Uterus (tissue), 4 donors: ENCODE measurements around the gene ACBD6. TPM values are rescaled to one million over a fixed set of nuclear protein-coding genes. Genes with fewer than 3 reads are reported as not detected.
A peak's percentile ranks its signal among the peaks of the same experiment; 100 is the strongest.

Experiments used
- DNase-seq, 2 donors: peaks; one replicate each; pipeline ENCODE4 v3.0.0-alpha.2; 2019 to 2020
- H3K27ac ChIP-seq, 2 donors: fragments of 200-600 bp; sonication (generic); 1 replicate in 1 of 2; 2 replicates in 1 of 2; pipeline ENCODE4 v1.5.1; 2016 to 2018
- H3K27me3 ChIP-seq, 2 donors: fragments of 200-600 bp; sonication (generic); one replicate each; pipeline ENCODE4 v1.5.1; 2018 to 2019; ENCODE audit warnings: control low read depth in 1 of 2
- H3K36me3 ChIP-seq, 2 donors: fragments of 200-600 bp; sonication (generic); one replicate each; pipeline ENCODE4 v1.5.1; 2019; ENCODE audit warnings: control low read depth in 1 of 2
- H3K4me1 ChIP-seq, 2 donors: fragments of 200-600 bp; sonication (generic); one replicate each; pipeline ENCODE4 v1.5.1; 2018 to 2019; ENCODE audit warnings: control low read depth in 1 of 2
- H3K4me3 ChIP-seq, 2 donors: fragments of 200-600 bp; sonication (generic); 1 replicate in 1 of 2; 2 replicates in 1 of 2; pipeline ENCODE4 v1.5.1; 2018 to 2019; ENCODE audit warnings: mild to moderate bottlenecking in 1 of 2
- H3K9me3 ChIP-seq, 2 donors: fragments of 200-600 bp; sonication (generic); one replicate each; pipeline ENCODE4 v1.5.1; 2019; ENCODE audit warnings: control low read depth in 1 of 2
- POLR2A ChIP-seq, 2 donors: fragments of 450-650 bp; IDR thresholded peaks; one replicate each; pipeline ENCODE4 v1.6.1; 2016; ENCODE audit warnings: antibody characterized with exemption in 2 of 2, mild to moderate bottlenecking in 1 of 2, moderate library complexity in 1 of 2
- intact Hi-C: fragments of 100-400 bp; cut with DNase I; formaldehyde crosslinking; loops from one replicate; pipeline ENCODE4 v1.15.1; 2023; ENCODE audit warnings: low total_unique reads
- total RNA-seq, 4 donors: library from RNA; depleted of rRNA in 3 of 4; stranded (reverse); fragments of >200 nt in 3 of 4; gene quantifications; one replicate each; pipeline versions ENCODE4 v1.1.0 to v1.2.4, GENCODE V29; 2014 to 2023
- TF ChIP-seq, protein P1 (sequence below), 4 experiments: fragments of 200-600 bp in 2 of 4; fragments of 450-650 bp in 2 of 4; sonication (generic) in 2 of 4; IDR thresholded peaks; one replicate each; pipeline ENCODE4 v1.5.1; 2016 to 2019; ENCODE audit warnings: antibody characterized with exemption in 4 of 4, mild to moderate bottlenecking in 2 of 4, moderate library complexity in 1 of 4
- donor health status: DM: yes; HTN: yes; CAD: no.

ACBD6 gene
- total RNA-seq, 4 donors from 2014 or later = 22.1 to 54.7 (median 39.6) TPM

DNA sequence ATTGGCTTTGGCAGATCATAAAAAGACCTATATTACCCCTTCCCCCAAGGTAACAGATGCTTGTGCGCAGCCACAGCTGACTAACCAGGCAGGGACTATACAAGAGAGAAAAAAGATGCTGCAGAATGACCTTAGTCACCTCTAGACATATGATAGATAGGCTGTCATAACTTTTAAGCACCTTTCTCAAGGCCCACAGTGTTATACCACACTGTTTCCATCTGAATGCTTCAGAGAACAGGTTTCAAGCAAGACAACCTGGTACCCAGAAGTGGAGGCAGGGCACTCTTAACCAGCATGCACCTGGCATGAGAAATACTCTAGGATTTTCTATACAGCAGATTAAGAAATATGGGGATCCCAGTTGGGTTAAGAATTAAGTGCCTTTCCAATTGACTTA lies 43.6 kb upstream of the ACBD6 start:
- no peak for DNase-seq
- H3K36me3 ChIP-seq = no peaks in the 10 kb centered on the region
- no peaks in the 10 kb centered on the region for H3K9me3 ChIP-seq
- no peak overlapping the region for H3K4me3 ChIP-seq
- H3K27me3 ChIP-seq = no peaks in the 10 kb centered on the region
- intact Hi-C loops = no loop called here
- no peak overlapping the region for H3K27ac ChIP-seq
- H3K4me1 ChIP-seq = peaks cover 0 to 4% of the 10 kb centered on the region in 2 donors
- no peak for TF ChIP-seq POLR2A (IDR thresholded peaks at IDR 0.05)
- TF ChIP-seq, protein P1, sequence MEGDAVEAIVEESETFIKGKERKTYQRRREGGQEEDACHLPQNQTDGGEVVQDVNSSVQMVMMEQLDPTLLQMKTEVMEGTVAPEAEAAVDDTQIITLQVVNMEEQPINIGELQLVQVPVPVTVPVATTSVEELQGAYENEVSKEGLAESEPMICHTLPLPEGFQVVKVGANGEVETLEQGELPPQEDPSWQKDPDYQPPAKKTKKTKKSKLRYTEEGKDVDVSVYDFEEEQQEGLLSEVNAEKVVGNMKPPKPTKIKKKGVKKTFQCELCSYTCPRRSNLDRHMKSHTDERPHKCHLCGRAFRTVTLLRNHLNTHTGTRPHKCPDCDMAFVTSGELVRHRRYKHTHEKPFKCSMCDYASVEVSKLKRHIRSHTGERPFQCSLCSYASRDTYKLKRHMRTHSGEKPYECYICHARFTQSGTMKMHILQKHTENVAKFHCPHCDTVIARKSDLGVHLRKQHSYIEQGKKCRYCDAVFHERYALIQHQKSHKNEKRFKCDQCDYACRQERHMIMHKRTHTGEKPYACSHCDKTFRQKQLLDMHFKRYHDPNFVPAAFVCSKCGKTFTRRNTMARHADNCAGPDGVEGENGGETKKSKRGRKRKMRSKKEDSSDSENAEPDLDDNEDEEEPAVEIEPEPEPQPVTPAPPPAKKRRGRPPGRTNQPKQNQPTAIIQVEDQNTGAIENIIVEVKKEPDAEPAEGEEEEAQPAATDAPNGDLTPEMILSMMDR (IDR thresholded peaks at IDR 0.05) = no peak

DNA sequence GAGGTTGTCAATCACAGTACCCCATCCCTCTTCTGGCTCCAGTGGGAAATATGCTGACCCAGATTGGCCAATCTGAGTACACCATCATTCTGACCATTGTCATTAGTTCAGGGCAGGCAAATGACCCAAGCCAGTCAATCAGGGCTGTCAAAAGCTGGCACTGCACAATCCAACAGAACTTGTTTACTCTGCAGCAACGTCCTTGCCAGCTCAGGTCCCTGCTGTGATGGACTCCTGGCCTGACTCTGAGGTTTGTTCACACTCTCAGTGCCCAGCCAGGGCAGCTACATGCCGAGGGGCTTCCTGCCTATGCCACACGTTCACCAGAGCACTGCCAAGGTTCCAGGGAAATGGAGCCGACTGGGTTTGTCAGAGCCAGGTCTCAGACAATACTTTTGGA lies 41.7 kb upstream of the ACBD6 start:
- intact Hi-C loops = no loop called here
- TF ChIP-seq POLR2A (IDR thresholded peaks at IDR 0.05) = no peak
- TF ChIP-seq, protein P1 (IDR thresholded peaks at IDR 0.05) = no peak
- no peak overlapping the region for H3K4me3 ChIP-seq
- H3K9me3 ChIP-seq = no peaks in the 10 kb centered on the region
- no peaks in the 10 kb centered on the region for H3K36me3 ChIP-seq
- DNase-seq = no peak
- H3K27ac ChIP-seq = no peak overlapping the region
- no peaks in the 10 kb centered on the region for H3K27me3 ChIP-seq
- peaks cover 0 to 4% of the 10 kb centered on the region in 2 donors for H3K4me1 ChIP-seq

DNA sequence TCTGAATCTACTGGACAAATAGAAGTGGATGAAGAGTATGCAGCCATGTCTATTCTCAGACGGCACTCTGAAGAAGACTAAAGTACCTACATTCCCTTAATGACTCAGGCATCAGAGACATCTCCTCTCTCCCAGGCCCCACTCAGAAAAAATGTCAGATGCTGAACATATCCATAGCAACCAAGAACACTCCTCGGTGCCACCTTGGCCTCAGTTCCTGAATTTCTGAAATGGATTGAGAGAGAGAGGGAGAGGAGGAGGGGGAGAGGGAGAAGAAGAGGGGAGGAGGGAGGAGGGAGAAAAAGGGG lies 40.4 kb upstream of the ACBD6 start:
- no peak for DNase-seq
- no peaks in the 10 kb centered on the region for H3K27me3 ChIP-seq
- no peaks in the 10 kb centered on the region for H3K36me3 ChIP-seq
- TF ChIP-seq, protein P1 (IDR thresholded peaks at IDR 0.05) = no peak
- no peak for TF ChIP-seq POLR2A (IDR thresholded peaks at IDR 0.05)
- peaks cover 0 to 4% of the 10 kb centered on the region in 2 donors for H3K4me1 ChIP-seq
- peak overlapping the region; percentile 58 to 62 for H3K27ac ChIP-seq
- H3K9me3 ChIP-seq = no peaks in the 10 kb centered on the region
- intact Hi-C loops = no loop called here
- H3K4me3 ChIP-seq = no peak overlapping the region

DNA sequence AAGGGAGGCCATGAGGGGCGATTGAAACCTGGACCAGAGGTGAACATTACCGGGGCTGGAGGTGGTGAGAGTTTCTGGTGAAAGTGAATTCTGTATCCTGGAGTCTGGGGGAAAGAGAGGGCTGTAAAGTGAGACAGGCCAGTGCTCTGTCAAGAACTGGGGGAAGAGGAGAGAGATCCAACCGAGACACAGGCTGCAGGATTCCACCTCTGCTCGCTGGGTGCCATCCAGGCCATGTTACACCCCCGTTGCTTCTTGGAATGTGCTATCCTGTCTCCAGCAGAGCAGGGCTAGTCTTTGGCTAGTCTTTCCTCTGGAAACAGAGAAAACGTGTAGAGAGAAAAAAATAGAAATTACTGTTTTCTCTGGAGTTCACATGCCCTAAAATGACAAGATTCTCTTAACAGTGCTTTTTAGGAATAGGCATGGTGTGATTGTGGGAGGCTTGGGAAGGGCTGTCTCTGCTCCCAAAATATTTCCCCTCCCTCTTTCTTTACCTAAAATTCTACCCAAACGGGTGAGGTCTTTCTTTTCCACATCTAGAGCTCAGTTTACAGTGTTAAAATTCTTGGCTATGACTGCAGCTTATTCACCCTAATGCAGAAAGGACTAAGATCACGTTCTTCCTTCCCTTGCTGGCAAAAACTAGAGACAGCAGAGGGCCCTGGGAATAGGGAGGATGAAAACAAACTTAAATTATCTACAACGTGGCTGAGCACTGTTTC lies 39.9 kb upstream of the ACBD6 start:
- no peak for DNase-seq
- no peaks in the 10 kb centered on the region for H3K9me3 ChIP-seq
- no peak overlapping the region for H3K4me3 ChIP-seq
- H3K27ac ChIP-seq = peak overlapping the region; percentile 58 to 62
- no peaks in the 10 kb centered on the region for H3K36me3 ChIP-seq
- intact Hi-C loops = no loop called here
- TF ChIP-seq, protein P1 (IDR thresholded peaks at IDR 0.05) = no peak
- no peak for TF ChIP-seq POLR2A (IDR thresholded peaks at IDR 0.05)
- H3K4me1 ChIP-seq = peaks cover 0 to 4% of the 10 kb centered on the region in 2 donors
- no peaks in the 10 kb centered on the region for H3K27me3 ChIP-seq

DNA sequence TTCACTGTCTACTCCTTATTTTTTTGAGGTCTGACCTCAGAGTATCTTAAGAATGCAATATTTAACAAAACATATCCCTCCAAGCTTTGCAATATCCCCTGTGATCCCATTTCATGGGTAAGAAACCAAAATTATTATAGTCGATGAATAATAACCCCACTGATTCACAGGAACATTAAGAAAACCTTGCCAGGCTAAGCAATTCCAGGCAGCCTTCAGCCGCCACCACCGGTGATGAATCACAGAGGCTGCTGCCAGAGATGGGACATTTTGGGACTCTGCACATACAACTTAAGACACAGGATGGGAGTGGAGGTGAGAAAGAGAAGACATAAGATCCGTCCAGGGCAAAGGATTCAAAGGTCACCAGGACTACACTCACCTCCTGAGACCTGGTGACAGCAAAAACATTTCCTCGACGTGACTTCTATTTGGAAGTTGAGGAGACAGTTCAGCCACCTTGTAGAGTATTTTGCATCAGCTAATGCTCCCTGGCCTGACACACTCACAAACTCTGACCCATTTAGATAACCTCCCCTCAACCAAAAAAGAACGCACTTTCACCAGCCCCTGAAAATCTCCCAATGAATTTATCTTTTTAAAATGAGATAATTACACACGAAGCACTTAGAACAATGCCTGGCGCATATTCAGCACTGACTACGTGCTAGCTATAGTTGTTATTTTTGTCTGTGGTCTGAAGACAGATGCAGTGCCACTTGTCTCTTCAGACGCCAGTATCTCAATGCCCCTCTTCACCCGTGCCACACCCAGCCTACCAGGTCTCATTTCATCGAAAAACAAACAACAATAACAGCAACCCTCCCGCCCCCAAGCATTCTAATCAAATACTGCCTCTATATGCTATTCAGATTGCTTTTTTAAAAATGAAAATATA lies 38.6 kb upstream of the ACBD6 start:
- H3K4me3 ChIP-seq = no peak overlapping the region
- H3K9me3 ChIP-seq = no peaks in the 10 kb centered on the region
- no peak for DNase-seq
- TF ChIP-seq, protein P1 (IDR thresholded peaks at IDR 0.05) = no peak
- peaks cover 0 to 4% of the 10 kb centered on the region in 2 donors for H3K4me1 ChIP-seq
- H3K27me3 ChIP-seq = no peaks in the 10 kb centered on the region
- no peaks in the 10 kb centered on the region for H3K36me3 ChIP-seq
- intact Hi-C loops = no loop called here
- H3K27ac ChIP-seq = no peak overlapping the region
